ENCODE data around the gene TAF4. TPM values are rescaled to one million over a fixed set of nuclear protein-coding genes. Genes with fewer than 3 reads are reported as not detected.
"Not testable (repeated sequence)": the region's sequence is repeated elsewhere in the genome, so short reads cannot be mapped to it uniquely, and the experiment has no call there.

The TAF4 gene
- total RNA-seq, 3 donors from 2014 or later: 11.1 to 13.0 (median 12.7) TPM

DNA sequence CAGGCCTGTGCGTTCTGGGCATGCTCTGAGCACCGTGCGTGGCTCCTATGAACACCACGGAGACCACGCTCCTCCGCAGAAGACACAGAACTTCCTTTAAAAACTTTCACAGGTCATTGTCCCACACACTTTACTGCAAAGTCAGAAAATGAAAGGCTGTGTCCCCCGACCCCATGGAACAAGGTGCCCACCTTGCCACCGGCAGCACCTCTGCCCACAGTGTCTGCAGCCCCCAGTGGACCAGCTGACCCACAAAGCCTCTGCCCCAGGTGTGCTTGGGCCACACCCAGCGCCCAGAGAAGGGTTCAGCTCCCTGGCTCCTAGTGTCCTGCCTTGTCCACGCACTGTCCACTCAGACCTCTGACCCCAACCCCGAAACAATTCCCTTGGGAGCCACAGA, 8.7 kb downstream of the TAF4 start:
- intact Hi-C loops (cut with DNase I; ENCODE audit: low total_unique reads): no loop called here
- DNase-seq (ENCODE audit: low spot score in 2 of 2): peak in 1 of 2 donors; percentile 25
- TF ChIP-seq, protein P1, sequence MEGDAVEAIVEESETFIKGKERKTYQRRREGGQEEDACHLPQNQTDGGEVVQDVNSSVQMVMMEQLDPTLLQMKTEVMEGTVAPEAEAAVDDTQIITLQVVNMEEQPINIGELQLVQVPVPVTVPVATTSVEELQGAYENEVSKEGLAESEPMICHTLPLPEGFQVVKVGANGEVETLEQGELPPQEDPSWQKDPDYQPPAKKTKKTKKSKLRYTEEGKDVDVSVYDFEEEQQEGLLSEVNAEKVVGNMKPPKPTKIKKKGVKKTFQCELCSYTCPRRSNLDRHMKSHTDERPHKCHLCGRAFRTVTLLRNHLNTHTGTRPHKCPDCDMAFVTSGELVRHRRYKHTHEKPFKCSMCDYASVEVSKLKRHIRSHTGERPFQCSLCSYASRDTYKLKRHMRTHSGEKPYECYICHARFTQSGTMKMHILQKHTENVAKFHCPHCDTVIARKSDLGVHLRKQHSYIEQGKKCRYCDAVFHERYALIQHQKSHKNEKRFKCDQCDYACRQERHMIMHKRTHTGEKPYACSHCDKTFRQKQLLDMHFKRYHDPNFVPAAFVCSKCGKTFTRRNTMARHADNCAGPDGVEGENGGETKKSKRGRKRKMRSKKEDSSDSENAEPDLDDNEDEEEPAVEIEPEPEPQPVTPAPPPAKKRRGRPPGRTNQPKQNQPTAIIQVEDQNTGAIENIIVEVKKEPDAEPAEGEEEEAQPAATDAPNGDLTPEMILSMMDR (IDR thresholded peaks at IDR 0.05): no peak
- no peak for TF ChIP-seq POLR2A (IDR thresholded peaks at IDR 0.05)
- TF ChIP-seq POLR2AphosphoS5 (IDR thresholded peaks at IDR 0.05): no peak

GRCh38 chr20:62056377-62056776, 9.3 kb downstream of the TAF4 start:
- Histone ChIP-seq H3K9me3 (no peaks in the 10 kb centered on the region), H3K4me1 (no peaks in the 10 kb centered on the region)
- intact Hi-C loops (cut with DNase I; ENCODE audit: low total_unique reads): no loop called here

More for the DNA sequence above, 8.7 kb downstream of the TAF4 start:
- H3K4me3 ChIP-seq: no peak overlapping the region
- no peaks in the 10 kb centered on the region for H3K36me3 ChIP-seq
- H3K27me3 ChIP-seq: no peaks in the 10 kb centered on the region
- no peak overlapping the region for H3K27ac ChIP-seq
- H3K9me3 ChIP-seq: no peaks in the 10 kb centered on the region
- no peaks in the 10 kb centered on the region for H3K4me1 ChIP-seq

GRCh38 chr20:62055862-62056115, 9.9 kb downstream of the TAF4 start:
- DNase-seq (ENCODE audit: low spot score in 2 of 2): peak in 1 of 2 donors; percentile 44
- intact Hi-C loops (cut with DNase I; ENCODE audit: low total_unique reads): loop anchor here (2.0 kb wide), 1 partner anchor 21 kb away; no protein-coding TSS in a partner anchor
- not testable (repeated sequence) for H3K27ac ChIP-seq

More at GRCh38 chr20:62056377-62056776, 9.3 kb downstream of the TAF4 start:
- no peaks in the 10 kb centered on the region for H3K36me3 ChIP-seq
- no peak overlapping the region for H3K4me3 ChIP-seq
- H3K27me3 ChIP-seq: no peaks in the 10 kb centered on the region
- TF ChIP-seq POLR2AphosphoS5 (IDR thresholded peaks at IDR 0.05) (no peak), POLR2A (IDR thresholded peaks at IDR 0.05) (no peak)
- TF ChIP-seq, protein P1 (IDR thresholded peaks at IDR 0.05): no peak
- no peak overlapping the region for H3K27ac ChIP-seq
- DNase-seq (ENCODE audit: low spot score in 2 of 2): peak in 1 of 2 donors; percentile 12

GRCh38 chr20:62055106-62055861, 10.4 kb downstream of the TAF4 start:
- no peaks in the 10 kb centered on the region for H3K4me1 ChIP-seq
- H3K27ac ChIP-seq: no peak overlapping the region
- TF ChIP-seq POLR2A (IDR thresholded peaks at IDR 0.05) (no peak), POLR2AphosphoS5 (IDR thresholded peaks at IDR 0.05) (no peak)
- TF ChIP-seq, protein P1 (IDR thresholded peaks at IDR 0.05): no peak
- DNase-seq (ENCODE audit: low spot score in 2 of 2): no peak
- H3K36me3 ChIP-seq: no peaks in the 10 kb centered on the region
- no peak overlapping the region for H3K4me3 ChIP-seq
- no peaks in the 10 kb centered on the region for H3K9me3 ChIP-seq
- no peaks in the 10 kb centered on the region for H3K27me3 ChIP-seq
- intact Hi-C loops (cut with DNase I; ENCODE audit: low total_unique reads): loop anchor here (2.0 kb wide), 1 partner anchor 22 kb away; no protein-coding TSS in a partner anchor

More at GRCh38 chr20:62055862-62056115, 9.9 kb downstream of the TAF4 start:
- H3K27me3 ChIP-seq, H3K4me3 ChIP-seq, H3K36me3 ChIP-seq, H3K9me3 ChIP-seq, H3K4me1 ChIP-seq: not testable (repeated sequence)

DNA sequence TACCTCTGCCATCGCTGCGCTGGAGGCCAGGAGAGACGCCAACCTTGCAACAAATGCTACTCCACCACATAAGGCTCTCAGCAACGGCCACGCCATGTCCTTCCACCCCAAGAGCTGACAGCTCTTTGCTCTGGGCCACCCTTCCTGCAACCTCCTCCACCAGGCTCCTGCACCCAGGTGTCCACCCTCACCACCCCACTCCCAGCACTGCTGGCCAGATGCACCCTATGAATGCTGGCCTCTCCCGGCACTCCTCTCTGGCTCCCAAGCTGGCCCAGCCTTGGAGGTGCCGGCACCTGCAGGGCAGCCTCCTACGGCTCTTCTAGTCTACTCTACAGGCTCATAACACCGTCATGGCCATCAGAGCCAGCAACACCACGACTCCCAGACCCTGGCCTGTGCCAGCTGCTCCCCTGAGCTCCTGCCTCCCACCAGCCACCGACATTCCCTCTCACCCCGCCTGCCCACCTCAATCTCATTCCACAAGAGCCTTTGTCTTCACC, 11.2 kb downstream of the TAF4 start:
- Histone ChIP-seq H3K27ac (no peak overlapping the region), H3K4me3 (no peak overlapping the region), H3K9me3 (no peaks in the 10 kb centered on the region), H3K4me1 (no peaks in the 10 kb centered on the region), H3K36me3 (no peaks in the 10 kb centered on the region), H3K27me3 (no peaks in the 10 kb centered on the region)
- TF ChIP-seq POLR2AphosphoS5 (IDR thresholded peaks at IDR 0.05) (no peak), POLR2A (IDR thresholded peaks at IDR 0.05) (no peak)
- TF ChIP-seq, protein P1 (IDR thresholded peaks at IDR 0.05): no peak
- DNase-seq (ENCODE audit: low spot score in 2 of 2): no peak
- intact Hi-C loops (cut with DNase I; ENCODE audit: low total_unique reads): loop anchor here (2.0 kb wide), 1 partner anchor 22 kb away; no protein-coding TSS in a partner anchor
